HG03432 (cell line): ENCODE results near the gene MEGF8.
A peak's percentile ranks its signal among the peaks of the same experiment; 100 is the strongest.

ENCODE experiments used
- ATAC-seq: cut with Tn5 transposase; IDR thresholded peaks from one replicate; pipeline ENCODE4 v1.9.1; 2021; ENCODE audit warnings: mild to moderate bottlenecking, moderate library complexity; ENCODE audit not compliant: unreplicated experiment

The MEGF8 gene

DNA sequence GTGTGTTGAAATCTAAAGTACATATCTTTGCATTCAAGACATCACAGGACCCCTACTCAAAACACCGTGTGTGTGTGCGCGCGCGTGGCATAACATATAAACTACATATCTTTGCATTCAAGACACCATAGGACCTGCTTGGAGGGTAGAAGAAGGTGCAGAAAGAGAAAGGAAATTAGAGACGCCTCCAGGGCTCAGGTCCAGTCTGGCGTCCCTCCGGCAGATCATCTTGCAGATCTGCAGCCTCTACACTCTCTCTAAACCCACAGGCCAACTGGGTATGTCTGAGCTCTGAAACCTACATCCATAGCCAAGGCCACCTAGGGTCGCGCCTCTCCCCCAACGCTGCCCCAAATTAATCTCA is 22.4 kb upstream of the MEGF8 start:
- ATAC-seq = no peak

DNA sequence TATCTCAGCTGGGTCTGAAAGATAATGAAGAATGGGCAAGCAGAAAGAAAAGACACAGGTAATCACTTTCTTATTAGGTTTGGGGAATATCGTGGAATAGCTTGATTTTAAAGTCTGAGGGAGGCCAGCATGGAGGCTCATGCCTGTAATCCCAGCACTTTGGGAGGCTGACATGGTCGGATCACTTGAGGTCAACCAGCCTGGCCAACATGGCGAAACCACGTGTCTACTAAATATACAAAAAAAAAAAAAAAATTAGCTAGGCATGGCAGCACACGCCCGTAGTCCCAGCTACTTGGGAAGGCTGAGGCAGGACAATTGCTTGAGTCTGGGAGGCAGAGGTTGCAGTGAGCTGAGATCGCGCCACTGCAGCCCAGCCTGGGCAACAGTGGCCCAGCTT is 21.6 kb upstream of the MEGF8 start:
- ATAC-seq = no peak

DNA sequence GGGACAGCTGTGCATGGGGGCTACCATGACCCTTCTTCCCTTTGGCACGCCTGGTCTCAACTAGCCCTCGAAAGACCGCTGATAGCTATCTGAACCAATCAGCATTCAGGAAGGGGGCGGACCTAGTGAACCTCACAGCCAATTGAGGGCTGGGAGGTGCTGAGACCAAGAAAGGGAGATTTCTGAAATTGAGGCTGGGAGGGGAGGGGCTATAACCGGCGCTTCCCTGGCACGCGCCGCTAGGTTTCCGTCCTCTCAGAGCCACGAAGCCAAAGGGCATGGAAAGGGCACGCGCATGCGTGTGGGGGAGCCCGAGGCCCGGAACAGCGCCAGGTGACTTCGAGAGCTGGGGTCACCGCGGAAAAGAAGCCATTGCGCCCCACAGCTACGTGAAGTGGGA is 18.8 kb upstream of the MEGF8 start:
- no peak for ATAC-seq

DNA sequence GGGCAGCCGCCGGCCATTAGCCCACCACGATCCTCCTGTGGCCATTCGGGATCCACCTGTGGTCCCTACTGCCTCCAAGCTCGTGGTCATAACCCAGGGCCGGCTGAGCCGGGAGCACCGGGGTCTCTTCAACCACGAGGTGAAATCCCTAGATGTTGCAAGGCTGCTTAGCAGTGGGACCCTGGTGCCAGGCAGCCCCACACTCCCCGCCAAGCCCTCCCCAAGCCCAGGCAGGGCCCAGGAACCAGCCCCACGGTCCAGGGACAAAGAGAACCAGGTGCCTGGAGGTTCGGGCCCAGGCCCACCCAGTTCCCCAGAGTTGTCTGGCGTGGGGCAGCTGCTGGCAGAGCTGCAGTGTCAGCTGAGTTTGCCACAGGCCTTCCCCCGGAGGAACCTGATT is 15.7 kb upstream of the MEGF8 start:
- ATAC-seq = no peak

GRCh38 chr19:42311657-42312056 is 13.8 kb upstream of the MEGF8 start:
- no peak for ATAC-seq

DNA sequence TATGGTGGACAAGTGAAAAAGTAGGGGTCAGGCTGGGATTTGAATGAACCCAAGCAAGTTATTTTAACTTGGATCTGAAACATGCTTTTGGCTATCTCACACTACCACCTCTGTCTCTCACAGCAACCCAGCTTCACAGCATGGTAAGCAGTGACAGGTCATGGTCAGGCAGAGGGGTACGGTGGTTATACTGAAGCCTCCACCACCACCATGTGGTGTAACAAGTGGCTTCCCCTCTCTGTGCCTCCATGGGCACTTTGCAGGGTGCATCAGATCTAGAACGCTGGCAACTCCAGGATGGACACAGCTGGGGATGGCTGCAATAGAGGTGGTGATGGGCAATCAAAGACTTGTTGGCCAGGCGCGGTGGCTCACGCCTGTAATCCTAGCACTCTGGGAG is 13.1 kb upstream of the MEGF8 start:
- no peak for ATAC-seq

- ATAC-seq = no peak
Observed at GRCh38 chr19:42313096-42313839, 12.2 kb upstream of the MEGF8 start, which contains the start of gene TMEM145. Gene TMEM145, plus strand, starts transcription at chr19:42313309. Its CDS starts 68 bp downstream, at chr19:42313377.

DNA sequence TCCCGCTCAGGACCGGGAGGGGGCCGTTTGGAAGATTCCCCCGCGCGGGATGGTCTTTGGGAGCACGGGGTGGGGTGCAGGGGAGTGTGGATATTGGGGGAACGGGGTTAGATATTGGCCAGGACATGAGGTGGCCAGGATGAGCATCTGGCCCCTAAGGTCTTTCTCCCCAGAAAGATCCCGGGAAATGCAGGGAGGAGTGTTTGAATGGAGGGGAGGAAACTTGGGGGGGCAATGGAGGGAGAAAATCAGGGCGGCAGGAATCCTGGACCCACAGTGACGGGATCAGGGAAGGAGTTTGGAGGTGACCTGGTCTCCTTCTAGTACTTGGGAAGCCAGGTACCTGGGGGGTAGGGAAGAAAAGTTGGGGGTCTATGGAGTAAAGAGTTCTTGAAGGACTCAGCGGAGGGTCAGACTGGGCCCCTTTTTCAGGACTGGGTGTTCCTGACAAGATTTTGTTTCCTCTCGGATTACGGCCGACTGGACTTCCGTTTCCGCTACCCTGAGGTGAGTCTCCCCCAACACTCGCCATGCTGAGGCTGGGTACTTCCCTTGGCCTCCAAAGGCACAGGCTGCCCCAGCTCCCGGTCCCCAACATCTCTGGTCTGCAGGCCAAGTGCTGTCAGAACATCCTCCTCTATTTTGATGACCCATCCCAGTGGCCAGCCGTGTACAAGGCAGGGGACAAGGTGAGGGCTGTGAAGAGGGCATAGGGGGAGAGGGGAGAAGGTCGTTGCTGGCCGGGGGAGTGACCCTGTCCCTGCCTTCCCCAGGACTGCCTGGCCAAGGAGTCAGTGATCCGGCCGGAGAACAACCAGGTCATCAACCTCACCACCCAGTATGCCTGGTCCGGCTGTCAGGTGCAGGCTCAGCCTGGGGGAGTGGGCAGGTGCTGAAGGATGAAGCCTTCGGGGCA is 11.3 kb upstream of the MEGF8 start:
- no peak for ATAC-seq

- no peak for ATAC-seq
Observed at GRCh38 chr19:42315024-42315423, 10.4 kb upstream of the MEGF8 start.

- no peak for ATAC-seq
Observed at GRCh38 chr19:42316223-42317211, 8.9 kb upstream of the MEGF8 start.

DNA sequence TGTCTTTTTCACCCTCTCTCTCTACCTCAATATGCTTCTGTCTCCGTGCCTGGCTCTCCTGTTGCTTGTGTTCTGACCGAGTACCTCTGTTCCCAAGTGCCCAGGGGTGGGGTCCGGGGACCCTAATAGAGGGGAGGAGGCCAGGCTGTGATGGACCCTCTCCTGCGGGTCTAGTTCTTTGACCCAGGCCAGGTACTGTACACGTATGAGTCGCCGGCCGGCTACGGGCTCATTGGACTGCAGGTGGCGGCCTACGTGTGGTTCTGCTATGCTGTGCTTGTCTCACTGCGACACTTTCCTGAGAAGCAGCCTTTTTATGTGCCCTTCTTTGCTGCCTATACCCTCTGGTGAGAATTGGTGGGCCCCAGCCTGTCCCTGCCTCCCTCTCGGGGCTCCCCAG is 7.9 kb upstream of the MEGF8 start:
- ATAC-seq = no peak

DNA sequence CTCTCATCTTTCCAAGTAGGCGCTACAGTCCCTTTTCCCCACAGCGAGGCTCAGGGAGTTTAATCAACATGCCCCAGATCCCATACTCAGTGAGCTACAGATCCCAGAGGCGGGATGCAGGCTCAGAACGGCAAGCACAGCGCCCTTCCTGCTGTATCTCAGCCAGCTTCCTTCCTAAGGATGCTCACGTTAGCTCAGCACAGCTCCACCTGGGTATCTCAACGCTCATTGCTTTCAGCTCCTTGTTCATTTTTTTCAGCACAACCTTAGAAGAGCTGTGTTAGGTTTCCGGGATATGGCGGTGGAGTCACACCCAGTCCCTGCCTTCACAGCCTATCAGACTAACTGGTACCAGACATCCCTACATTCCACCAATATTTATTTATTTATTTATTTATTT is 3.1 kb upstream of the MEGF8 start:
- ATAC-seq = no peak

DNA sequence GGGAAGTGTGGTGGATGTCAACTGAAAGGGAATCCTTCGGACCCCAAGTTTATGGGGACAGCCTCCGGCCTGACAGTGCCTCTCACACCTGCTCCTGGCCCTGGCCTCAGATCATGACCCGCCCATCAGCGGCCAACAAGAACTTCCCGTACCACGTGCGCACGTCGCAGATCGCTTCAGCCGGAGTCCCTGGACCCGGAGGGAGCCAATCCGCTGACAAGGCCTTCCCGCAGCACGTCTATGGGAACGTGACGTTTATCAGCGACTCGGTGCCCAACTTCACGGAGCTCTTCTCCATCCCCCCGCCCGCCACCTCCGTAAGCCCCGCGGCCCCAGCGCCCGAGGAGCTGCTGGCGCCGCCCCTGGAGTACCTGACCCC is 2.0 kb upstream of the MEGF8 start:
- ATAC-seq = no peak

- no peak for ATAC-seq
Observed at GRCh38 chr19:42323852-42324654, 1.4 kb upstream of the MEGF8 start.

DNA sequence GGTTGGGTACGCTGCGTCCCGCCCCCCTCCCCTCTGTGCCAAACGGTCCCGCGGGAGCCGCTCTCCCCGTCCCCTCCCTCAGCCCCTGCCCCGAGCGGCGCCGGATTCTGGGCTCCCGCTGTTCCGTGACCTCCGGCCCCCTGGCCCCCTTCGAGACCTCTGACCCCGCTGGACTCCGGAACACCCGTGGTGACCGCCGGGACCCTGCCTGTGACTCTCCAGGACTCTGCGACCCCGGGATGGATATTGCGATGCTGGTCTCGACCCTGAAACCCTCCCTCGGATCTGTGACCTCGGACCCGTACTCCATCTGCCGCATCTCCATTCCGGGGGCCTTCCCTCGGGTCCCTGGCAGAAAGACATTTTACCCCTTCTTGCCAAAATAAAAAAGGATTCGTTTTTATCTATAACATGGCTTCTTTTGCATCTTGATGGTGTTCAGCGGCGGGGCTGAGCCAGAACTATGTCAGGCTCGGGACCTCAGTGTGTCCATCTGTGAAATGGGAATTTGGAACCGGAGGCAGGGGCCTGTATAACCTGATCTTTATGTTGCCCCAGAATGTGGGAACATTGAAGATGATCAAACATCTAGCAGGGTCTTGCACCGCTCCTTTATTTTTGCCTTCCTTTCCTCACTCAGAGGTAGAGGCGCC is 654 bp upstream of the MEGF8 start:
- no peak for ATAC-seq

- ATAC-seq = peak; percentile 17
Observed at GRCh38 chr19:42325896-42326771, 699 bp downstream of the MEGF8 start.

- no peak for ATAC-seq
Observed at GRCh38 chr19:42326969-42327368, 1.5 kb downstream of the MEGF8 start.

DNA sequence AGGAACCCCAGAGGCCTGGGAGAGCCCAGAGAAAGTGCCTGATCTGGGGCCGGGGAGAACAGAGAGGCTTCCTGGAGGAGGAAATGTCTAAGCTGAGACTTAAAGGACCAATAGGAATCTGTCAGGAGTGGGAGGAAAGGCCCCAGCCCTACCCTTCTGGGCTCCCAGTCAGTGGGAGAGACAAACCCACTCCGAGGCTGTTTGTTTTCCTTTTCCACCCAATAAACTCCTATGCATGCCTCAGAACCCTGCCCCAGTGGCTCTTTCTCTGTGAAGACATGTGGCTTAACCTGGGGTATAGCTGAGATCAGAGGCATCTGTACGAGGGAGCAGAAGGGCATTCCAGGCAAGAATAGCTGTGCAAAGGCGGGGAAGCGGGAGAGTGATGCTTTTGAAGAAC is 1.9 kb downstream of the MEGF8 start:
- ATAC-seq = no peak

DNA sequence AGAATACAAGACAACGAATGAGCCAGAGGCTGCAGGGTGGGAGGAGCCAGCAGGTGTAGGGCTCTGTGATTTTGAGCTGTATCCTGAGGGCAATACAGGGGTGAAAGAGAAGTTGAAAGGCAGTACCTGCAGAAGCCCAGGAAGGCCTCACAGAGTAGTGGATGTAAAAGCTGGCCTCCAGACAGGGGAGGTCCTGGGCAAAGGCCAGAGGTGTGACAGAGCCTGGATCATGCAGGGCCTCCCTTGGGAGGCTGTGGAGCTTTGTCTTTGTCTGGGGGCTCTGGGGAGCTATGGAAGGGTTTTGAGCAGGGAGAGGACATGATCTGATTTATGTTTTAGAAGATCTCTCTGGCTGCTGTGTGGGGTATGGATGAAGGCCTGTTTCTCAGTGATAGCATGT is 2.7 kb downstream of the MEGF8 start:
- no peak for ATAC-seq
